BE2C (cell line): ENCODE data around the gene KDM3A.

Source experiments
- DNase-seq: peaks from one replicate; pipeline ENCODE4 v3.0.0-alpha.2; 2020
- H3K27me3 ChIP-seq: fragments of 250-450 bp; sonication (Bioruptor Pico); 2 replicates; pipeline ENCODE4 v1.5.1; 2020; ENCODE audit warnings: mild to moderate bottlenecking
- H3K36me3 ChIP-seq: fragments of 250-450 bp; sonication (Bioruptor Pico); 2 replicates; pipeline ENCODE4 v1.5.1; 2020; ENCODE audit warnings: mild to moderate bottlenecking
- H3K4me1 ChIP-seq: fragments of 250-450 bp; sonication (Bioruptor Pico); 2 replicates; pipeline ENCODE4 v1.5.1; 2020
- H3K4me3 ChIP-seq: 2 replicates; pipeline ENCODE4 v1.5.1; 2011; ENCODE audit warnings: low read depth, low read length
- H3K9me3 ChIP-seq: fragments of 250-450 bp; sonication (Bioruptor Pico); 2 replicates; pipeline ENCODE4 v1.5.1; 2020
- TF ChIP-seq, protein P1 (sequence below): IDR thresholded peaks from 2 replicates; pipeline ENCODE4 v1.5.1; 2012; ENCODE audit warnings: mild to moderate bottlenecking, low read depth, low read length

Gene KDM3A

DNA sequence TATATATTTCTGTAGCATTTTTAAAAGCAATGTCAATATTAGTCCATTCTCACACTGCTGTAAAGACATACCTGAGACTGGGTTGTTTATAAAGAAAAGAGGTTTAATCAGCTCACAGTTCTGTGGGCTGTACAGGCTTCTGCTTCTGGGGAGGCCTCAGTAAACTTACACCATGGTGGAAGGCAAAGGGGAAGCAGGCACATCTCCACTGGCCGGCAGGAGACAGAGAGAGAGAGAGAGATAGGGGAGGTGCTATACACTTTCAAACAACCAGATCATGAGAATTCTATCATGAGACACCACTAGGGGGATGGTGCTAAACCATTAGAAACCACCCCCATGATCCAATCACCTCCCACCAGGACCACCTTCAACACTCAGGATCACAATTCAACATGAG, 79.0 kb downstream of the KDM3A start:
- no peak overlapping the region for H3K4me3 ChIP-seq
- TF ChIP-seq, protein P1, sequence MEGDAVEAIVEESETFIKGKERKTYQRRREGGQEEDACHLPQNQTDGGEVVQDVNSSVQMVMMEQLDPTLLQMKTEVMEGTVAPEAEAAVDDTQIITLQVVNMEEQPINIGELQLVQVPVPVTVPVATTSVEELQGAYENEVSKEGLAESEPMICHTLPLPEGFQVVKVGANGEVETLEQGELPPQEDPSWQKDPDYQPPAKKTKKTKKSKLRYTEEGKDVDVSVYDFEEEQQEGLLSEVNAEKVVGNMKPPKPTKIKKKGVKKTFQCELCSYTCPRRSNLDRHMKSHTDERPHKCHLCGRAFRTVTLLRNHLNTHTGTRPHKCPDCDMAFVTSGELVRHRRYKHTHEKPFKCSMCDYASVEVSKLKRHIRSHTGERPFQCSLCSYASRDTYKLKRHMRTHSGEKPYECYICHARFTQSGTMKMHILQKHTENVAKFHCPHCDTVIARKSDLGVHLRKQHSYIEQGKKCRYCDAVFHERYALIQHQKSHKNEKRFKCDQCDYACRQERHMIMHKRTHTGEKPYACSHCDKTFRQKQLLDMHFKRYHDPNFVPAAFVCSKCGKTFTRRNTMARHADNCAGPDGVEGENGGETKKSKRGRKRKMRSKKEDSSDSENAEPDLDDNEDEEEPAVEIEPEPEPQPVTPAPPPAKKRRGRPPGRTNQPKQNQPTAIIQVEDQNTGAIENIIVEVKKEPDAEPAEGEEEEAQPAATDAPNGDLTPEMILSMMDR, result no peak
- no peaks in the 10 kb centered on the region for H3K4me1 ChIP-seq
- no peaks in the 10 kb centered on the region for H3K27me3 ChIP-seq
- DNase-seq, result no peak
- no peaks in the 10 kb centered on the region for H3K36me3 ChIP-seq
- H3K9me3 ChIP-seq, result no peaks in the 10 kb centered on the region

DNA sequence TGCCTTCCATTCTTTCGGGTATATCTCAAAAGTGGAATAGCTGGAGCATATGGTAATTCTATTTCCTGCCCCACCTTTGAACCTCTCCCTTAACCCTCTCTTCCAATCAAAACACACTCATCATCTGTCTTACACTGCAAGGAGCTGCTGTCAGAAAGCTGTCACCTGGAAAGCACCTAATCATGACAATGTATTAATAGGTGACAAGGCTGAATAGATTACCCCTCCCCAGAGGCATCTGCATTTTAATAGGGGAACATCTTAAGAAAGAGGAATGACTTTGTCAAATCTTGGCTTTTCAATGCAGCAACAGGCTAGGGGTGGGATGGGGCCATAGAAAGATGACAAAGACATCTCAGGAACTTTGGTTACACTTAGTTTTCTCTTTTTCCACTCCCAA, 80.8 kb downstream of the KDM3A start:
- Histone ChIP-seq H3K4me1 (no peaks in the 10 kb centered on the region), H3K36me3 (no peaks in the 10 kb centered on the region), H3K9me3 (no peaks in the 10 kb centered on the region), H3K4me3 (no peak overlapping the region), H3K27me3 (no peaks in the 10 kb centered on the region)
- no peak for DNase-seq
- TF ChIP-seq, protein P1, result no peak

DNA sequence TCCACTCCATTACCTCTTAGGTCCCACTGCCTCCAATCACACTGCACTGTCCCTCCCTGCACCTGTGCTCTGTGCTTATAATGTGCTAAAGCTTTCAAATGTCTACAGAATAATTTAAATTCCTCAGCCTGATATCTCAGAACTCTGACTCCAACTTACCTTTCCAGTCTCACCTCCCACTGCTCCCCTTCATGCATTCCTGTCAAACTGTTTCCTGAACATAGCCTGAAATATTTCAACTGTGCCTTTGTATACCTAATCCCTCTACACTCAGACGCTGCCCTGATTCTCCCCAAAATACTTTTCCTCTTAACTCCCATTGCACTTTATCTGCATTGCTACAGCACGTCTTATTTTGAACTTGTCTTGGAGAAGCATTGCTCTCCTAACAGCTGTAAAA, 81.5 kb downstream of the KDM3A start:
- no peaks in the 10 kb centered on the region for H3K27me3 ChIP-seq
- no peaks in the 10 kb centered on the region for H3K9me3 ChIP-seq
- TF ChIP-seq, protein P1, result no peak
- DNase-seq, result no peak
- H3K4me1 ChIP-seq, result no peaks in the 10 kb centered on the region
- no peaks in the 10 kb centered on the region for H3K36me3 ChIP-seq
- no peak overlapping the region for H3K4me3 ChIP-seq

DNA sequence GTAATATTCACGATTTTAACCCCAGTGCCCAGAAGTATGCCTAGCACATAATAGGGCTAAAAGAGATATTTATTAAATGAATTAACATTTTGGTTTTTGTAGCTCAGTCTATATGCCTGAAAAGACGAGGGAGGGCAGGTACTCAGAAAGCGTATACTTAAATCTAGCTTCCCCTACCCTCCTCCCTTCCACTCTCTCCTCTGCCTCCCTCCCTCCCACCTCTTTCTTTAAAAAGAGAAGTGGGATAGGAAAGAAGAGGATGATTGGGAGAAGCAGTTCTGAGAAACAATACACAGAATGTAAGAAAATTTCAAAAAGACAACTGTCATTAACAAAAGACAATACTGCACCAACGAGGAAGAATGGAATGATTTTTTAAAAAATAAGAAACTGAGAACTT, 82.3 kb downstream of the KDM3A start:
- TF ChIP-seq, protein P1, result no peak
- H3K4me1 ChIP-seq, result no peaks in the 10 kb centered on the region
- no peaks in the 10 kb centered on the region for H3K27me3 ChIP-seq
- no peak for DNase-seq
- H3K4me3 ChIP-seq, result no peak overlapping the region
- no peaks in the 10 kb centered on the region for H3K36me3 ChIP-seq
- H3K9me3 ChIP-seq, result no peaks in the 10 kb centered on the region

DNA sequence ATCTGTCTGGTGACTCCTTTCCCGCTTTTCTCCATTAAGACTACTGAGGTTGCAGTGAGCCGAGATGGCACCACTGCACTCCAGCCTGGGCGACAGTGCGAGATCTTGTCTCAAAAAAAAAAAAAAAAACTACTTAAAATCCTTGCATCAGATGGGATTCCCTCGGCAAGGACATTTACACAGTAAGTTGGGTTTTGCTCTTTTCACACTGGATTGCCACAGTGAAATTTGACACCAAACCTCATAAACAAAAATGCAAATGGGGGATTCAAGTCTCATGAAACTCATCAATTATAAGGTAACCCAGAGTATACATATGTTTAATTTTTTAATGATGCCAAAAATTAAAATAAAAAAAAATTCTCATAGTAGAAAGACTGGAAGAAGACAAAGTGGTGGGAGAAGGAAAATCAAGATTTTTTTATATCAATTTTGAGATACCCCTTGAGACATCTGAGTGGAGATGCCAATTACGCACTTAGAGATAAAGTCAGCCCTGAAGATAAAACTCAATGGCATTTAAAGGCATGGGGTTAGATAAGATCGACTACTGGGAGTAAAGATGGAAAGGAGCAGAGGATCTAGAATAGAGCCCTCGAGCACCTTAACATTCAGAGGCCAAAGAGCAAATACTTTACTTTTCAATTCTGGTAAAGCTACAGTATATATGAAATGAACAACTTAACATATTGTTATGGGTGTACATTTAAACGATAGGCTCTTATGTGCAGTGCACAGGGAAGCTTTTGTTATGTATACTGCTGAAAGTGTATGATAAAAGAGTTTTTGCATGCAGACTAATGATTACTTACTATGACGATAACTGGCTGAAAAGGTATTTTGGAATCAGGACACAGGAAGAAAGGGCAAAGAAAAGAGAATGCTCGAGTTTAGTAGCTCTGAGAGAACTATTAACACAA, 84.5 kb downstream of the KDM3A start:
- Histone ChIP-seq H3K27me3 (no peaks in the 10 kb centered on the region), H3K9me3 (no peaks in the 10 kb centered on the region), H3K36me3 (no peaks in the 10 kb centered on the region), H3K4me1 (no peaks in the 10 kb centered on the region), H3K4me3 (no peak overlapping the region)
- no peak for DNase-seq
- TF ChIP-seq, protein P1, result no peak

DNA sequence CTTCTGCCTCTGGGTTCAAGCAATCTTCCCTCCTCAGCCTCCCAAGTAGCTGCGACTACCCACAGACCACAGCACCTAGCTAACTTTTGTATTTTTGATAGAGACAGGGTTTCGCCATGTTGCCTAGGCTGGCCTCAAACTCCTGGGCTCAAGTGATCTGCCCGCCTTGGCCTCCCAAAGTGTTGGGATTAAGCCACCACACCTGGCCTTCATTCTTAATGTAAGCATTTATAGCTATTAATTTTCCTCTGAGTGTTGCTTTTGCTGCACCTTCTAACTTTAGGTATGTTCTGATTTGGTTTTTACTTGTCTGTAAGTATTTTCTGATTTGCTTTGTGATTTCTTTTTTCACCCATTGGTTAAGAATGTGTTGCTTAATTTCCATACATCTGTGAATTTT, 92.4 kb downstream of the KDM3A start:
- Histone ChIP-seq H3K9me3 (no peaks in the 10 kb centered on the region), H3K27me3 (no peaks in the 10 kb centered on the region)

More for the DNA sequence above, 92.4 kb downstream of the KDM3A start:
- H3K4me3 ChIP-seq, result no peak overlapping the region
- H3K36me3 ChIP-seq, result no peaks in the 10 kb centered on the region
- TF ChIP-seq, protein P1, result no peak
- DNase-seq, result no peak
- no peaks in the 10 kb centered on the region for H3K4me1 ChIP-seq
